Measurements from ENCODE around the gene ITGA7. TPM values are rescaled to one million over a fixed set of nuclear protein-coding genes. Genes with fewer than 3 reads are reported as not detected.

Gene ITGA7
- total and polyA plus RNA-seq, 2 of the 8 experiments (the other 6 are each of a cell fraction or from before 2014, with no cell fraction given) = 57.6 to 86.1 TPM

DNA sequence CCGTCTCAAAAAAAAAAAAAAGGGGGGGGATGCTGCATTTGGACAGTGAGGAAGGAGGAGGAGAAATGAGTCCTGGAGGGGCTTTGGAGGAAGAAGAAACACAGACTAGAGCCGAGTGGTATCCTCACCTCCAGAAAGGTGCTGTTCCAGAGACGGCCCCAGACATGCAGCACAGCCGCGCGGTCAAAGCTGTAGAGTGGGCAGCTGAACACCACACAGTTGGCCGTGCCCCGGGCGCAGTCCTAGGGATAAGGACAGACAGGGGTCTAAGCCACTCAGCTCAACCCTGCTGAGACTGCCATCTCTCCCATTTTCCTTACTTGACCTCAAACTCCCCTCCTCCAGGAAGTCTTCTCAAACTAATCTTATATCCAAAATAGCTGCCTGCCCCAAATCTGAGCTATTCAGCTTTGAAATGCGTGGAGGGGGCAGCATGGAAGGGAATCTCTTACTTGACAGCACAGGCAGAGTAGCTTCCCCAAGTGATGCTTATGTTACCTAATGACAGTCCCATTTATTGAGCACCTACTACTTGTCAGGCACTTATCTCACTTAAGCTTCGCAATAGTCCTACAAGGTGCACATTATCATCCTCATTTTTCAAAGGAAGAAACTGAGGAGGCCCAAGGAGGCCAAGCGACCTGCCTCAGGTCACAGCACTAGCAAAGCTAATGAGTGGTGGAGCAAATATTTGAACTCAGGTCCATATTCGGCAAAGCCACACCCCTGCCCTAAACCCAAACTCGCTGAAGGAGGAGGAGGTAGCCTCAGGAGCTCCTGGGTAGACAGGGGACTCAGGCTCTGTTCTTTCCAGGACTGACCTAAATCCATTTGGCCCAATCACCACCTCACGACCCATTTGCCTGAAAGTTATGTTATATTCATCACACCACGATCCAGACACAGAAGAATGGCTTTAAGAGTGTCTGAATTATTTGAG lies 18.7 kb downstream of the ITGA7 start (continued):
- TF ChIP-seq CHD1 (IDR thresholded peaks at IDR 0.05; ENCODE audit: low read depth, low read length) = no peak
- TF ChIP-seq ASH2L (IDR thresholded peaks at IDR 0.05; ENCODE audit: low read length) = no peak
- TF ChIP-seq BACH1 (IDR thresholded peaks at IDR 0.05; ENCODE audit: low read length) = no peak
